GM18520 (cell line): ENCODE data around the gene MPC1.
"Not testable (repeated sequence)": the region's sequence is repeated elsewhere in the genome, so short reads cannot be mapped to it uniquely, and the experiment has no call there.

Source experiments
- ATAC-seq: cut with Tn5 transposase; IDR thresholded peaks from one replicate; pipeline ENCODE4 v1.9.1; 2021; ENCODE audit not compliant: unreplicated experiment

Gene MPC1

DNA sequence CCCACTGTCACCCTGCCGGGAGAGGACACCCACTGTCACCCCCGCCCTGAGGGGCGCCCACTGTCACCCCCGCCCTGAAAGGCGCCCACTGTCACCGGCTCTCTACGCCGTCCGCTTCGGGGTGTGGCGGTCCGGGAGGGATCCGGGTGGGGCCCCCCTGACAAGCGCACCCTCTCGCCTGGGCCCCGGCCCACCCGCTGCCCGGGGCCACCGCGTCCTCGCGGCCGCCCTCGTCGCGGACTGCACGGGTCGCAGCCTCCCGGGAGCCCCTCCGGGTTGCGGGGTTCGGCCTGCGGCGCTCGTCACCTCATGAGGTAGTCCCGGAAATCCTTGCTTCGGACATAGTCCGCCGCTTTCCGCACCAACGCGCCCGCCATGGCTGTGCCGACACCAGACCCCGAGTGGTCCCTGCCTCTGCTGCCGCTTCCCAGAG, 224 bp downstream of the MPC1 start:
- ATAC-seq = no peak

DNA sequence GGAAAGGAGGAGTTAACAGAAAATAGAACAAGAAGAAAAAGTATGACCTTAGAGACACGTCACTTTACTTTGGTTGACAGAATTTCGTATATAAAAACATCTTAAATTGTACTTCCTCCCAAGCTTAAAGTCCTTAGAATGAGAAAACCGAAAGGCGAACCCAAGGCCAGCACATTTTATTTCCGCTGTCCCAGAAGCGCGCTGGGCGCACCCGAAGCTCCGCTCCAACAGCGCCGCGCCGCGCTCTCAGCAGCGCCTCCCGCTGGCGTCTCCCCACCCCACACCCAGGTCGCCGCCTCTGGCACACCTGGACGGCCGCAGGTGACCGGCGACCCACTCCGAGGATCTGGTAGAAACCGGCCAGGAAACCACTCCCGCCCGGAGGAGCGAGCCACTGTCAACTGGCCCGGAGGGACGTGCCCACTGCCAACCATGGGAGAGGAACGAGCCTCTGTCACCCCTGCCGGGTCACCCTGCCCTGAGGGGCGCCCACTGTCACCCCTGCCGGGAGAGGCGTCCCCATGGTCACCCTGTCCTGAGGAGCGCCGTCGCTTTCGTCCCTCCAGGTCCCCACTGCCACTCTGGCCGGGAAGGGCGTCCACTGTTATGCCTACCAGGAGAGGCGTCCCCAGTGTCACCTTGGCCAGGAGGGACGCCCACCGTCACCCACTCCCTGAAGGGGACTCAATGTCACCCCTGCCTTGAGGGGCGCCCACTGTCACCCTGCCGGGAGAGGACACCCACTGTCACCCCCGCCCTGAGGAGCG, 824 bp downstream of the MPC1 start:
- peak; percentile 33 for ATAC-seq

DNA sequence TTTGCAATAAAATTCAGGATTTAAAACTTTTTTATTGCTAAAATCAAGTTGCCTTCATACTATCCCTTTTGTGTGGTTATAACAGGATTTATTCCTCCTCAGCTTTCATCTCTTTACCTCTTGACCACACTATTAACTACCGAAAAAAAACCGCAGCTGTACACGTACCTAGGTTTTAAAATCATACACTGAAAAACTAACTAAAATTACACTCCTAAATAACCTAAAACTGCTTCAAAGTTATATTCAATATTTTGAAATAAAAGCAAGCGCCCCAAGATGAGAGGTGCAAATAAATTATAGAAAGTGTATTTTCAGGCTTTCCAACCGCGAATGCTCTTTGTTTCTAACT, 1.4 kb downstream of the MPC1 start:
- ATAC-seq = no peak

DNA sequence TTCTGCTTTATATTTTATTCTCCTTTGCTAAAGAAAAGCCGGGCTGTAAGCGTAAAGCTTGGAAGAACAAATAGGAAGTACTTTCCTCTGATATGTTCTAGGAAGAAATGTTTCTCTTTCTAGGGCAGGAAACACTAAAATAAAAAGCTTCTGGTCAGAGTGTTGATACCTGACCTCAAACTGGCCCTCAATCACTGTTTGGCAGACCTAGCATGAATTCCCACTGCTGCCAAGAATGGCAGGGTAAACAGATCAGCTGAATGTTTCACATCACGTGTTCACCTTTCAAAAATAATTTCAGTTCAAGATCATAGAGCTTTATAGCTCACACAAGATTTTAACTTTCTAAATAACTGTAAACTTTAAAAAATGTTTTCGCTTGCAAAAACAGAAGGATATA, 2.9 kb downstream of the MPC1 start:
- no peak for ATAC-seq

DNA sequence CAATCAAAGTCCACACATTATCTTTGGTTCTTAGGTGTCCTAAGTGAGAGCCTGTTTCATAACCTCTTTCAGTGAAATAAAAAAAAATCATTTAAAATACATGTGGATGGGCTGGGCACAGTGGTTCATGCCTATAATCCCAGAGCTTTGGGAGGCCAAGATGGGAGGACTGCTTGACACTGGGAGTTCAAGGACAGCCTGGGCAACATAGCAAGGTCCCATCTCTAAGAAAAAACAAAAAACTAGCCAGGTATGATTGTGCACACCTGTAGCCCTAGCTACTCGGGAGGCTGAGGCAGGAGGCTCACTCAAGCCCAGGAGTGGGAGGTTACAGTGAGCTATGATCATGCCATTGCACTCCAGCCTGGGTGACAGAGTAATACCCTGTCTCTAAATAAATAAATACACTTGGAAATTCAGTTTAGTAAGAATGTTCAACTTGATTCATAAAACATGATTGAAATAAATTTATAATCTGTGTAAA, 3.6 kb downstream of the MPC1 start:
- ATAC-seq = no peak

DNA sequence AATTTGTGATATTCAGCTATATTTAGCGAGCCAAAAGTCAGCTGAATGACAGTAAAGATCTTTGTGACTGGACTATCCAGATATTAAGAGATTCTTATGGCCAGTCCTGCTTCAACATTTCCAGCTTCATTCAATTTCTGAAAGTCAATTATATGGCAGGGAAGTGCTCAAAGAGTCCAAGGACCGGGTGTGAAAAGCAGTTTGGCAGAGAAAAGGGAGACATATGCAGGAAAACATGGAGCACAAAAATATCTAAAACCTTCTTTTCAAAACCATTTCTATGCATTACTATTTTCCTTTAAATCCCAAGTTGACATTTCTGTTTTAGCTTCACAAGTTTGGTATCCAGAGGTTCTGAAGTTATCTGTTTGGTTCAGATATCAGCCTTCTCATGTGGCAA, 5.0 kb downstream of the MPC1 start:
- no peak for ATAC-seq

DNA sequence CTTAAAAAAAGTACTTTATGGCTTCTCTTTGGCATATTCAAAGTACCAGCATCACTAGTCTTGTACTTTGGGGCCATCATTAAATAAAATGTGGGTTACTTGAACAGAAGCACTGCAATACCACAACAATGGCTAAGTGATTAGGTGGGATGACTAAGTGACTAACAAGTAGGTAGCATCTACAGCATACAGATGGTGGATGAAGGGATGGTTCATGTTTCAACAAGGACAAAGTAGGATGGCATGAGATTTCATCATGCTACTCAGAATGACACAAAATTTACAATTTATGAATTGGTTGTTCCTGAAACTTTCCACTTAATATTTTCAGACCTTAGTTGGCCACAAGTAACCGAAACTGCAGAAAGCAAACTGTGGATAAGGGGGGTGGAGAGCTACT, 7.7 kb downstream of the MPC1 start:
- ATAC-seq = no peak

DNA sequence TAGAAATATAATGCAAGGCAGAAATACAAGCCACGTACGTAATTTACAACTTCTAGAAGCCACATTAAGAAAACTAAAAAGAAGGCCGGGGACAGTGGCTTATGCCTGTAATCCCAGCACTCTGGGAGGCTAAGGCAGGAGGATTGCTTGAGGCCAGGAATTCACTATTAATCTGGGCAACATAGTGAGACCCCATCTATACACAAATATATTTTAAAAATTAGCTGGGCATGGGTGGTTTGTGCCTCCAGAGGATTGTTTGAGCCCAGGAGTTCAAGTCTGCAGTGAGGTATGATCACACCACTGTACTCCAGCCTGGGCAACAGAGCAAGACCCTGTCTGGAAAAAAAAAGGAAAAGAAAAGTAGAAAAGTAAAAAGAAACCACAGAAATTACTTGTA, 12.3 kb downstream of the MPC1 start:
- no peak for ATAC-seq

DNA sequence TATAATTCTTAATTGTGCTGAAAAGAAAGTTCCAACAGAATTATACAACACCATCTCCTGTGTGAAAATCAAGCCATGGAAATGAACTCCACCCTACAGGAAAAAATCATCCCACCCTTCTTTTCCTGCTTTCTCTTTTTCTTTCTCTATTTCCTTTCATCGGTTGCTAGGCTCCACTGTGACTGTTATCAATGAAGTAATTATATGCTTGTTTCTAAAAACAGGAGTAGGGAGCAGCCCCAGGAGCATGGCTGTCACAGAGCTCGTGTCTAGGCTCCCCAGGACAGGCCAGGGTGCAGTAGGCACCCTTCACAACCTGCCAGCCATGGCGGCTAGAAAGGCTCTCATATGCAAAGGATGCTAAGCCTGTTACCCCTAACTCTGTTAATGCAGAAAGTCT, 13.0 kb downstream of the MPC1 start:
- ATAC-seq = no peak

DNA sequence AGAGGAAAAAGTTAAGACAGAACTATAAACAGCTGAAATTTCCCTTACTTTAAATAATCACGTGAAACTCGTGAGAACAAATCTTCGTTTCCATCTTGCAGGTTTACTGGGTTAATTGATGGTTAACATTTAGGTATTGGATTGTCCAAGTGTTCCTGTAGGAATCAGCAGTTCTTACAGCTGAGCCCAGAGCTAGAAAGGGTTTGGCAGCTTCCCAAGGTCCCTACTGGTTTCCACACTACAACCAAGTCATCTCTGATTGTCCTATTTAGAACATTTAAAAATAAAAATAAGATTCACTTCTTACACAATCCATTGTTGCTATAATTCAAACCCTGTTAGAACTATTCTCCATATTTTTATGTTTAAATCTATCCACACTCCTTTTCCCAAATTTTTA, 15.8 kb downstream of the MPC1 start:
- no peak for ATAC-seq

DNA sequence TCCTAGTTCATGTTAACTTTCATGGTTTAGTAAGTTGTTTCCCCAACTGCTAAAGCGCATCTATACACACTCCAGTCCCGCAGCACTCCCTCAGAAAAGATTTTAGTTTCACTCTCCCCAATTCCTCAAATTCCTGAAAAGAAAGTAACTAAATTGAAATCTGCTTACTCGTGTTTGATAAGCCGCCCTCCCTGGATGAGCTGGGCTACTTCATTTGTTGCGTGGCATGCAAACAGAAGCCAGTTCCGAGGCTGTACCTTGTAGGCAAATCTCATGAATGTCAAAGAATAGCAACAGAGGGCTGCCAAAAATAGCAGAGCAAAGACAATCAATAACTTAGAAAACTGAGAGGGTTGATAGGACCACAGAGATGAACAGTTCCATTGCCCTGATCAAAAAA, 16.9 kb downstream of the MPC1 start:
- ATAC-seq = no peak

DNA sequence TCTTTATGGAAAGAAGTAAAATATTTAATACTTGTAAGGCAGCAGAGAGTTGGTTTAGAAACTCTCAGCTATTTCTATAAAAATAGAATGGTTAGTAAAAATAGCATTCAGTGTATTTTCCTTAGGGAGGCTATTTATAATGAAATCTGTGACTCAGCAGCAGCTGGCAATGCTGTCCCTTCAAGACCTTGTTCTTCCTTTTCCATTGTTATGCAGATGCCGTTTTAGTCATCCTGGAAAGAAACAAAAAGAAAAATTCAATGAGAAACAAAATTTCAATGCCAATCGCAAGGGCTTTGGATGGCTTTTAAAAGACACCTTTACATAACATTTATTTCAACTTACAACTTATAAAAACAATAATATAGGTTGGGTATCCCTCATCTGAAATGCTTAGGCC, 17.5 kb downstream of the MPC1 start:
- no peak for ATAC-seq

DNA sequence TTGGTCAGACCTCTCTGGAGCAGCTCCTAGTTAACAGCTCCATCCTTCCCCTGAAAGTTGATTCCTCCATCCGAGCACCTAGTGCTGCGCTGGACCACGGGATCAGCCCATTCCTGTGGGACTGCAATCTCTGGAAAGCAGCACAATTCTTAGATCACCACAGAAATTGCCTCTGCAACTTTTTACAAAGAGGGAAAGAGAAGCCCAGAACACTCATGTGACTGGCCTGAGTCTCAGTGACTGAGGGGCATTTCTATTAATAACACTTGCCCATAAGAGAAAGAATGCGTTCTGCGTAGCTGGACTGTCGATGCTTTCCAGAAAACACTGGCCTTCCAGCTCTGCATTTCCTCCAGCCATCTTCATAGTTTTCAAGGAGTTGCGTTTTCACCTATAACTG, 18.3 kb downstream of the MPC1 start:
- ATAC-seq = no peak

DNA sequence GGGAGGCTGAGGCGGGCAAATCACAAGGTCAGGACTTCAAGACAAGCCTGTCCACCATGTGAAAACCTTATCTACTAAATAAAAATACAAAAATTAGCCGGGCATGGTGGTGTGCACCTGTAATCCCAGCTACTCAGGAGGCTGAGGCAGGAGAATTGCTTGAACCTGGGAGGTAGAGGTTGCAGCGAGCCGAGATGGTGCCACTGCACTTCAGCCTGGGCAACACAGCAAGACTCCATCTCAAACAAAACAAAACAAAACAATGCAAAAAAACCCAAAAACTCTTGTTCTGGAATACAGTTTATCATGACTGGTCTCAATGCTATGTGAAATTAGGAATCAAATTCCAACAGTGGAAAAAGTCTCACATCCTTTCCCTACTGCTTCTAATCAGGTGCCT, 20.3 kb downstream of the MPC1 start:
- ATAC-seq = not testable (repeated sequence)

DNA sequence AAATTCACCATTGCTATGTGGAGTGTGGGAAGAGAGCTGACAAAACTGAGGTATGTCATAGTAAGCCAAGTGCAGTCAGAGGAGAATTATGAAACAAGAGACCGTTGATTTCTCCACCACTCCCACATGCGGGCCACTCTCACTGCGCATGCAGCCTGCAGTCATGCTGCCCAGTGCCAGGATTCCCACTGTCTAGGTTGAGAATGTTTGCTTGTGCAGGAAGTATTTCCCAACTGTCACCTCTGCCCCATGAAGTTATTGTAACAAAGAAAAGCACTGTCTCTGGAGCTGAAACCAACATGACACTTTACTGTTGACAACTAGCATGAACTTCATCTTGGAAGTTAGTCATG, 21.7 kb downstream of the MPC1 start:
- no peak for ATAC-seq

DNA sequence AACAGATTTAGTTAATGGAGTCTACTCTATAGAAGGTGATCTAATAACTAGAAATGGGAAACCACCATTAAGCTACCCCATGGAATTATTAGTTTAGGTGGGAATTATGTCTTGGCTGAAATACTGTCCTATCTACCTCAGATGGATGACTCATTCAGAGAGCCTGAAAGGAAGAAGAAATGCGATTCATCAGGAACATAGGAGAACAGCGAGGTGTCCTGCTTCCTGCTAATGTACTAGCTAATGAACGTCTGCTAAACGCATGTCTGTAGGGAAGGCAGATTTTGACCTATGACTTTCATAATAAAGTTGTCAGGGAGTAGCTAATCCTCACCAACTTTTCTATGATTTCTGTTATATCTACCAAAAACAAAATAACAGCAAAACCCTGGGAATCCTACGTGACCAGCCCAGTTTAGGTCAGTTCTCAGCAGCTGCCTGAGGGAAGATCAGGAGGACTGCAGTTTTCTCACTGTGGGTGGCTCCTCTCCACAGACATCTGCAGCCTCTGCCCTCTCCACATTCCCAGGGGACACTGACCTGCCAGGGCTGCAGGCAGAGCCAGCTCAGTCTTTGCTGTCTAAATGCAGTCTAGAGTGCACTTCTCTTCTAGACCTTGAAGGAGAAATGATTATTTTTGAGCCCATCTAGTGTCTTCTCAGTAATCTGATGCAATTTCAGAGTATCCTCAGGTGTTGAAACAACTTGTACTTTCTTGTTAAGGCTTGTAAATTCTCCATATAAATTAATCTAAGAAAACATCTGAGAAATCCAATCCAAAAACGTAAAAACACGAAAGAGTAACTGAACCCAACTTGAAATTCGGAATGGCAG, 22.3 kb downstream of the MPC1 start:
- no peak for ATAC-seq

DNA sequence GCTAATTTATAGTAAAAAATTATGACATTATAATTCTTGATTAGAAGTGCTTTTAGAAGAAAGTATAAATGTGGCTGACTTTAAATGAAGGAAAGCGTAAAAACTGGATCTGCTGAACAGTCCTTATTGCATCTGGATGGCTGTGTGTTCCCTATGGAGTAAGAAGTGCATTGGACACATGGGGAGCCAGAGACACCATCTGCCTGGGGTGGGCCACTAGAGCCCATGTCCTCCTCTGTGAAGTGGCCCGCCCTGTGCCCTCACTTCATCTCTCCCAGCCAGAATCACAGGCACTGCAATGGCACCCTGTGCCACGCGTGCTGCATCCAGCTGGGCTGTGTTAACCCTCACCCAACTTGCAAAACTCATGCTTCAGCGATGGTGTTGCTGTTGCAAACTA, 27.2 kb downstream of the MPC1 start:
- no peak for ATAC-seq

DNA sequence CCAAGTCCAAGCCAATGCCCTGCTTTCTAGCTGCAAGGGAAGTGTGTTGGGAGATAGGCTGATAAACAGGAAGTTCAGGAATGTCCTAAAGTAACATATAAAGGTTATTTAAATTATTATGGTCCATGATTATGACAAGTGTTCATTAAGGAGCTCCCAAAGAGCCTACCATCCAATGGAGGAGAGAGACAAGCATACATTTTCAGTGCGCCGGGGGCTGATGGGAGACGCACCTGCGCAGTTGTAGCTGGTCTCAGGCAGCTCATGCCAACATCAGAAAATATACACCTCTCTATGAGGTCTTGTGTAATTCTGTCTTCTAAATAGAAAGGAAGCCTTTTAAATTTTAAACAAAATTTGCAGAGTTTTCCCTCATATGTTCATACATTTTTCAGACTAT, 27.8 kb downstream of the MPC1 start:
- ATAC-seq = no peak

DNA sequence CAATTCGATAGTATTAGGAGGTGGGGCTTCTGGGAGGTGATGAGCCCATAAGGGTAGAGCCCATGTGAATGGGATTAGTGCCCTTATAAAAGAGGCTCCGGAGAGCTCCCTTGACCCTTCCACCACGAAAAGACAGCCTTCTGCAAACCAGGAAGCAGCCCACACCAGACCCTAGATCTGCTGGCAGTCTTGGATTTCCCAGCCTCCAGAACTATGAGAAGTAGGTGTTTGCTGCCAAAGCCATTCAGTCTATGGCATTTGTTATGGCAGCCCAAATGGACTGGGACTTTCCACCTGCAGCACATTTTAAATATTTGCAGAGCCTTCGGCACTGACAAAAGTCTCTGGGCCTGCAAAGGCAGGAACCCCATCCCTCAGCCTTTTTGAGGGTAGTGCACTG, 28.6 kb downstream of the MPC1 start:
- ATAC-seq = no peak

DNA sequence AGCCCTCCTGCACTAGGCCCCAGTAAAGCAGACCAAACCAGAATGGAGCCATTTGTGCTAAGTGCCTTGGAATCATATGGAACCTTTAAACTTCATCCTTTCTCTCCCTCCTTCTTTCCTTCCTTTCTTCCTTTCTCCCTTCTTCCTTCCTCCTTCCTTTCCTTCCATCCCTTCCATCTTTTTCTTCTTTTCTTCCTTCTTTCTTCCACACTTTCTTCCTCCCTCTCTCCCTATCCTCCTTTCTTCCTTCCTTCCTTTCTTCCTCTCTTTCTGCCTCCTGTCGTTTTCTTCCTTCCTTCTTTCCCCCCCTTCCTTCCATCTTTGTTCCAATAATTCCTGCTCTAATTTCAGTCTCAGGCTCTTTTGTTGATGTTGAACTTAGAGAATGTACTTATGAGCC, 29.2 kb downstream of the MPC1 start:
- ATAC-seq = no peak

DNA sequence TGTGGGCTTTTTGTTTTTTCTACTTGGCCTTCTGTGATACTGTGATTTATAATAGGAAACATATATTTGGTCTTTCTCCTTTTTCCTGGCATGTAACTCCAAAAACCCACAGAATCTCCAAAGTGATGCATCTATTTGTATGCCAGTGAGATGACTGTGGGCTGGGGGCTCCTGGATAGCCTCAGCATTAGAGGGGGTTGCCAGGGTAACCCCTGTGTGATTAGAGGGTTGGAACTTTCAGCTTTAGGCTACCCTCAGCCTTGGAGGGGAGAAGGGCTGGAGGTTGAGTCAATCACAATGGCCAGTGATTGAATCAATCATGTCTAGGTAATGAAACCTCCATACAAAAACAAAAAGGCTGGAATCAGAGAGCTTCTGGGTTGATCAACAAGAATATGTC, 29.8 kb downstream of the MPC1 start:
- ATAC-seq = no peak

DNA sequence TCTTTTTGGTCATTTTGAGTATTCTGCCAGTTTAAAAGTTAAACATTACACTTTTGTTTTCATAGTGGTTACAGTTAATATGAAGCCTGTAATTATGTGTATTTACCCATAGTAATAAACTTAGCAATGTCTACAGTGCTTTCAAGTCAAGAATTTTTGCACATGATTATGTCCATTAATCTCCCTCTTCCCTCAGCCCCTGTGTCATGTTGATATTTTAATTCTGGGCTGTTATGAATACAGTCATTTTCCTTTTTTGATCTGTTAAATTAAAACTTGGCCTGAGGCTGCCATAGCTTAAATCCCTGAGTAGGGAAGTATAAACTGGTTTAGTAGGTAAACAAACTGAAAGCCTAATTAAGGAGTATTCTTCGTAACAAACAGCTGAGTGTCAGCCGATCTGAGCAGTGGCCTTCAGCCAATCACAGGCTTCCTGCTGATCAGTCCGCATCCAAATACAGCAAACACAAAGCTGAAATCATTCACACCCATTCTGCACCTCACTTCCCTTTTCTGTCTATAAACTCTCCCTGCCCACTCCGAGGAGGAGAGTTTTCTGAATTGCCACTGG, 30.9 kb downstream of the MPC1 start:
- ATAC-seq = peak; percentile 99
